GM23338 (cell line): Measurements from ENCODE around the gene NUP153. TPM values are rescaled to one million over a fixed set of nuclear protein-coding genes. Genes with fewer than 3 reads are reported as not detected.

Source experiments
- ATAC-seq: fragments of 200-7000 bp; cut with Tn5 transposase; 3 replicates; pipeline ENCODE4 v1.9.1; 2020
- DNase-seq: peaks from one replicate; pipeline ENCODE4 v3.0.0-alpha.2; 2015; ENCODE audit warnings: low spot score
- H2AFZ ChIP-seq: fragments of 200-600 bp; sonication (generic); 2 replicates; pipeline ENCODE4 v1.8.0; 2016; ENCODE audit warnings: antibody characterized with exemption, mild to moderate bottlenecking, moderate library complexity
- H3F3A ChIP-seq: fragments of 200-600 bp; sonication (generic); replicated peaks from 2 replicates; pipeline ENCODE4 v1.8.0; 2017; ENCODE audit warnings: antibody characterized with exemption, mixed run types, low read depth
- H3K27ac ChIP-seq: fragments of 200-600 bp; sonication (generic); 2 replicates; pipeline ENCODE4 v1.6.1; 2016; ENCODE audit warnings: low read depth
- H3K27me3 ChIP-seq: fragments of 200-600 bp; sonication (generic); 2 replicates; pipeline ENCODE4 v1.8.0; 2016; ENCODE audit warnings: mild to moderate bottlenecking, mixed run types, moderate library complexity; ENCODE audit not compliant: insufficient read depth
- H3K36me3 ChIP-seq: fragments of 200-600 bp; sonication (generic); 2 replicates; pipeline ENCODE4 v1.8.0; 2016; ENCODE audit warnings: mild to moderate bottlenecking; ENCODE audit not compliant: insufficient read depth
- H3K4me1 ChIP-seq: fragments of 200-600 bp; sonication (generic); 2 replicates; pipeline ENCODE4 v1.8.0; 2016; ENCODE audit warnings: mild to moderate bottlenecking, moderate library complexity; ENCODE audit not compliant: insufficient read depth
- H3K4me2 ChIP-seq: fragments of 200-600 bp; sonication (generic); 2 replicates; pipeline ENCODE4 v1.7.1; 2017; ENCODE audit warnings: mixed run types
- H3K4me3 ChIP-seq: fragments of 200-600 bp; sonication (generic); 2 replicates; pipeline ENCODE4 v1.6.1; 2016; ENCODE audit warnings: mixed run types
- H3K79me2 ChIP-seq: fragments of 200-600 bp; sonication (generic); replicated peaks from 2 replicates; pipeline ENCODE4 v1.8.0; 2017; ENCODE audit warnings: mild to moderate bottlenecking; ENCODE audit not compliant: insufficient read depth
- H3K9me2 ChIP-seq: fragments of 200-600 bp; sonication (generic); 2 replicates; pipeline ENCODE4 v1.8.0; 2017; ENCODE audit not compliant: insufficient read depth
- H4K20me1 ChIP-seq: fragments of 200-600 bp; sonication (generic); replicated peaks from 2 replicates; pipeline ENCODE4 v1.8.0; 2017; ENCODE audit warnings: mild to moderate bottlenecking; ENCODE audit not compliant: insufficient read depth
- H3K27ac Mint-ChIP-seq: 2 replicates; pipeline ENCODE4 v1.8.0; 2020; ENCODE audit warnings: inconsistent platforms, mild to moderate bottlenecking, moderate library complexity, mixed read lengths
- H3K27me3 Mint-ChIP-seq: 3 replicates; pipeline ENCODE4 v1.8.0; 2022; ENCODE audit warnings: low read depth, mild to moderate bottlenecking, moderate library complexity, mixed read lengths, inconsistent platforms; ENCODE audit not compliant: insufficient read depth, poor library complexity
- H3K36me3 Mint-ChIP-seq: 3 replicates; pipeline ENCODE4 v1.8.0; 2021; ENCODE audit warnings: low read depth, mild to moderate bottlenecking, inconsistent platforms, moderate library complexity, mixed read lengths
- H3K4me1 Mint-ChIP-seq: 3 replicates; pipeline ENCODE4 v1.8.0; 2020; ENCODE audit warnings: mild to moderate bottlenecking, inconsistent platforms, mixed read lengths
- H3K4me3 Mint-ChIP-seq: 3 replicates; pipeline ENCODE4 v1.8.0; 2021; ENCODE audit warnings: moderate library complexity, mild to moderate bottlenecking, inconsistent platforms, mixed read lengths
- H3K9me3 Mint-ChIP-seq: 3 replicates; pipeline ENCODE4 v1.8.0; 2020; ENCODE audit warnings: moderate library complexity, mild to moderate bottlenecking, inconsistent platforms, mixed read lengths
- CTCF ChIP-seq, 2 experiments: fragments of 200-600 bp in 1 of 2; sonication (generic) in 1 of 2; conservative IDR thresholded peaks; 2 replicates each; pipeline versions ENCODE4 v1.5.1 to v1.6.1; 2016 to 2017; ENCODE audit warnings: antibody characterized with exemption in 2 of 2, low read depth in 2 of 2, mild to moderate bottlenecking in 2 of 2, moderate library complexity in 1 of 2
- STAT1 ChIP-seq: IDR thresholded peaks from one replicate; pipeline ENCODE4 v1.6.1; 2016; ENCODE audit warnings: antibody characterized with exemption; ENCODE audit not compliant: unreplicated experiment
- ZNF462 ChIP-seq: fragments of 250-450 bp; sonication (Bioruptor Pico); IDR thresholded peaks from 2 replicates; pipeline ENCODE4 v1.5.0; 2020; ENCODE audit warnings: mild to moderate bottlenecking, moderate library complexity
- polyA plus RNA-seq: library from polyadenylated mRNA; unstranded; fragments of >200 nt; fragmentation: Nextera tagmentation; extraction: Ambion mirVana; gene quantifications from 2 replicates; pipeline ENCODE4 v1.2.1, GENCODE V29; 2016
- total RNA-seq: library from RNA; depleted of rRNA; stranded (reverse); fragments of >200 nt; shearing (Covaris generic); gene quantifications from 2 replicates; pipeline ENCODE4 v1.2.3, GENCODE V29; 2014

The NUP153 gene
- total and polyA plus RNA-seq, 2 experiments from 2014 or later, result 23.8 to 88.4 TPM

- TF ChIP-seq CTCF (conservative IDR thresholded peaks at IDR 0.05; ENCODE audit: low read depth in 2 of 2) (no peak), STAT1 (no peak)
These were observed 7.5 kb upstream of the NUP153 start (continued) for GRCh38 chr6:17714177-17714576.

- 0 out of 2 replicates have a peak, but pooled peaks cover 3% of the 10 kb centered on the region for H3F3A ChIP-seq
- ATAC-seq, result peak; percentile 48
- H3K79me2 ChIP-seq, result no peaks in the 10 kb centered on the region
- Mint-ChIP-seq H3K4me1 (peaks cover 10% of the 10 kb centered on the region), H3K4me3 (no peak overlapping the region; the same call in 2 of the 3 replicates), H3K27me3 (no peaks in the 10 kb centered on the region), H3K36me3 (no peaks in the 10 kb centered on the region), H3K27ac (peak overlapping the region; percentile 74), H3K9me3 (no peaks in the 10 kb centered on the region)
- H3K27ac ChIP-seq, result no peak overlapping the region
- H3K36me3 ChIP-seq, result no peaks in the 10 kb centered on the region
- no peak overlapping the region for H3K4me2 ChIP-seq
- H3K4me3 ChIP-seq, result no peak overlapping the region
- peaks cover 6% of the 10 kb centered on the region for H3K4me1 ChIP-seq
- H4K20me1 ChIP-seq, result no peaks in the 10 kb centered on the region
- no peaks in the 10 kb centered on the region for H3K9me2 ChIP-seq
- TF ChIP-seq ZNF462 (CRISPR knock-in tag), result no peak
- TF ChIP-seq STAT1, result no peak
- H2AFZ ChIP-seq, result peak overlapping the region; percentile 18; the same call in 1 of the 2 replicates
- DNase-seq, result no peak
- no peaks in the 10 kb centered on the region for H3K27me3 ChIP-seq
These were observed 5.9 kb upstream of the NUP153 start for GRCh38 chr6:17712576-17712975.
